ENCODE data around the gene ST7.

DNA sequence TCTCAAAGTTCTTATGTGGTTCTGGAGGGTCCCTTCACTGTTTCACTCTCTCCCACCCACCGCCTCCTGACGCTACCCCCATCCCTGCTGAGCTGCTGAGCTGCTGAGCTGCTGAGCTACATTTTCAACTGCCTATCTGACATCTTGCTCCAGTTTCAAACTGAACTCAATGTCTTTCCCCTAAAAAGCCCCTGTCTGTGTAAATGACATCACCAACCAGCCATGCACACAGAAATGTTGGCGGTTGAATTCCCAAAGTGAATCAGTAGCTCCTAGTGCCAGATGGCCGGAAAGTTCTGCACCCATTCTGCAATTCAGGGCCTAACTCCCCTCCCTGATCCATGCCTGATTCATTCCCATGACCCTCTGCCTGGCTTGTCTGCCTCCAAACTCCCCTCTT is 298.4 kb downstream of the ST7 start:
- TF ChIP-seq, protein P1, sequence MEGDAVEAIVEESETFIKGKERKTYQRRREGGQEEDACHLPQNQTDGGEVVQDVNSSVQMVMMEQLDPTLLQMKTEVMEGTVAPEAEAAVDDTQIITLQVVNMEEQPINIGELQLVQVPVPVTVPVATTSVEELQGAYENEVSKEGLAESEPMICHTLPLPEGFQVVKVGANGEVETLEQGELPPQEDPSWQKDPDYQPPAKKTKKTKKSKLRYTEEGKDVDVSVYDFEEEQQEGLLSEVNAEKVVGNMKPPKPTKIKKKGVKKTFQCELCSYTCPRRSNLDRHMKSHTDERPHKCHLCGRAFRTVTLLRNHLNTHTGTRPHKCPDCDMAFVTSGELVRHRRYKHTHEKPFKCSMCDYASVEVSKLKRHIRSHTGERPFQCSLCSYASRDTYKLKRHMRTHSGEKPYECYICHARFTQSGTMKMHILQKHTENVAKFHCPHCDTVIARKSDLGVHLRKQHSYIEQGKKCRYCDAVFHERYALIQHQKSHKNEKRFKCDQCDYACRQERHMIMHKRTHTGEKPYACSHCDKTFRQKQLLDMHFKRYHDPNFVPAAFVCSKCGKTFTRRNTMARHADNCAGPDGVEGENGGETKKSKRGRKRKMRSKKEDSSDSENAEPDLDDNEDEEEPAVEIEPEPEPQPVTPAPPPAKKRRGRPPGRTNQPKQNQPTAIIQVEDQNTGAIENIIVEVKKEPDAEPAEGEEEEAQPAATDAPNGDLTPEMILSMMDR (IDR thresholded peaks at IDR 0.05), result no peak
- TF ChIP-seq TCF7L2 (IDR thresholded peaks at IDR 0.05; ENCODE audit: low read depth, low read length), result no peak
- TF ChIP-seq, protein P2, sequence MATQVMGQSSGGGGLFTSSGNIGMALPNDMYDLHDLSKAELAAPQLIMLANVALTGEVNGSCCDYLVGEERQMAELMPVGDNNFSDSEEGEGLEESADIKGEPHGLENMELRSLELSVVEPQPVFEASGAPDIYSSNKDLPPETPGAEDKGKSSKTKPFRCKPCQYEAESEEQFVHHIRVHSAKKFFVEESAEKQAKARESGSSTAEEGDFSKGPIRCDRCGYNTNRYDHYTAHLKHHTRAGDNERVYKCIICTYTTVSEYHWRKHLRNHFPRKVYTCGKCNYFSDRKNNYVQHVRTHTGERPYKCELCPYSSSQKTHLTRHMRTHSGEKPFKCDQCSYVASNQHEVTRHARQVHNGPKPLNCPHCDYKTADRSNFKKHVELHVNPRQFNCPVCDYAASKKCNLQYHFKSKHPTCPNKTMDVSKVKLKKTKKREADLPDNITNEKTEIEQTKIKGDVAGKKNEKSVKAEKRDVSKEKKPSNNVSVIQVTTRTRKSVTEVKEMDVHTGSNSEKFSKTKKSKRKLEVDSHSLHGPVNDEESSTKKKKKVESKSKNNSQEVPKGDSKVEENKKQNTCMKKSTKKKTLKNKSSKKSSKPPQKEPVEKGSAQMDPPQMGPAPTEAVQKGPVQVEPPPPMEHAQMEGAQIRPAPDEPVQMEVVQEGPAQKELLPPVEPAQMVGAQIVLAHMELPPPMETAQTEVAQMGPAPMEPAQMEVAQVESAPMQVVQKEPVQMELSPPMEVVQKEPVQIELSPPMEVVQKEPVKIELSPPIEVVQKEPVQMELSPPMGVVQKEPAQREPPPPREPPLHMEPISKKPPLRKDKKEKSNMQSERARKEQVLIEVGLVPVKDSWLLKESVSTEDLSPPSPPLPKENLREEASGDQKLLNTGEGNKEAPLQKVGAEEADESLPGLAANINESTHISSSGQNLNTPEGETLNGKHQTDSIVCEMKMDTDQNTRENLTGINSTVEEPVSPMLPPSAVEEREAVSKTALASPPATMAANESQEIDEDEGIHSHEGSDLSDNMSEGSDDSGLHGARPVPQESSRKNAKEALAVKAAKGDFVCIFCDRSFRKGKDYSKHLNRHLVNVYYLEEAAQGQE (IDR thresholded peaks at IDR 0.05; ENCODE audit: insufficient read depth in 1 of 2, low read depth in 2 of 2, low read length in 1 of 2), result no peak
- no peak for TF ChIP-seq POLR2AphosphoS5 (IDR thresholded peaks at IDR 0.05; ENCODE audit: low read depth, low read length)

Measured in Panc1 (cell line).